HTR-8/SVneo (cell line): Measurements from ENCODE around the gene ELF4.

Experiments
- DNase-seq: peaks from one replicate; pipeline ENCODE4 v3.0.0; 2011; ENCODE audit warnings: low spot score, mixed read lengths; ENCODE audit not compliant: insufficient read length
- FAIRE-seq: peaks from 2 replicates; lab custom pipeline; 2011; peaks lifted over from hg19 to GRCh38; lab: Jason Lieb, UNC

ELF4 gene

GRCh38 chrX:130085551-130086446, 24.5 kb downstream of the ELF4 start:
- FAIRE-seq, result no peak
- no peak for DNase-seq

- no peak for FAIRE-seq
- no peak for DNase-seq
These were observed 25.6 kb downstream of the ELF4 start for GRCh38 chrX:130084631-130085237.

GRCh38 chrX:130083656-130084382, 26.5 kb downstream of the ELF4 start:
- FAIRE-seq (no peak), DNase-seq (no peak)

- DNase-seq (no peak), FAIRE-seq (no peak)
These were observed 27.2 kb downstream of the ELF4 start for GRCh38 chrX:130083107-130083490.

- FAIRE-seq, result no peak
These were observed 27.8 kb downstream of the ELF4 start for GRCh38 chrX:130082244-130083106.

GRCh38 chrX:130081421-130082045, 28.8 kb downstream of the ELF4 start:
- no peak for FAIRE-seq
- no peak for DNase-seq

More at GRCh38 chrX:130082244-130083106, 27.8 kb downstream of the ELF4 start:
- DNase-seq, result no peak

GRCh38 chrX:130080791-130081367, 29.4 kb downstream of the ELF4 start:
- DNase-seq (no peak), FAIRE-seq (no peak)

GRCh38 chrX:130079824-130080406, 30.4 kb downstream of the ELF4 start:
- DNase-seq, result no peak

GRCh38 chrX:130075777-130076176, 34.5 kb downstream of the ELF4 start:
- DNase-seq, result no peak
- FAIRE-seq, result no peak

More at GRCh38 chrX:130079824-130080406, 30.4 kb downstream of the ELF4 start:
- FAIRE-seq, result no peak

- FAIRE-seq (no peak), DNase-seq (no peak)
These were observed 38.0 kb downstream of the ELF4 start for GRCh38 chrX:130072345-130072740.

- FAIRE-seq (no peak), DNase-seq (no peak)
These were observed 38.5 kb downstream of the ELF4 start for GRCh38 chrX:130071611-130072344.

- DNase-seq (no peak), FAIRE-seq (no peak)
These were observed 43.2 kb downstream of the ELF4 start for GRCh38 chrX:130066975-130067615.

GRCh38 chrX:130060122-130061069, 49.9 kb downstream of the ELF4 start:
- DNase-seq (peak; percentile 56), FAIRE-seq (peak; percentile 13)

GRCh38 chrX:130058652-130059051, 51.6 kb downstream of the ELF4 start:
- DNase-seq, result no peak
- no peak for FAIRE-seq

- FAIRE-seq (no peak), DNase-seq (no peak)
These were observed 53.1 kb downstream of the ELF4 start for GRCh38 chrX:130057209-130057608.

- FAIRE-seq, result no peak
- DNase-seq, result no peak
These were observed 54.4 kb downstream of the ELF4 start for GRCh38 chrX:130055899-130056298.

- DNase-seq (no peak), FAIRE-seq (no peak)
These were observed 55.2 kb downstream of the ELF4 start for GRCh38 chrX:130055103-130055502.
